ENCODE results near the gene RAI2. TPM values are rescaled to one million over a fixed set of nuclear protein-coding genes. Genes with fewer than 3 reads are reported as not detected.

Gene RAI2
- total RNA-seq, 1 donor from 2014 or later, result 7.0 TPM

- no peaks in the 10 kb centered on the region for H3K4me1 Mint-ChIP-seq (ENCODE audit: unreplicated experiment)
- no peaks in the 10 kb centered on the region for H3K27me3 Mint-ChIP-seq (ENCODE audit: unreplicated experiment)
- H3K9me3 Mint-ChIP-seq (ENCODE audit: unreplicated experiment), result no peaks in the 10 kb centered on the region
- no peak for DNase-seq (ENCODE audit: low spot score)
- H3K27ac Mint-ChIP-seq (ENCODE audit: unreplicated experiment), result no peak overlapping the region
- no peak overlapping the region for H3K4me3 Mint-ChIP-seq (ENCODE audit: unreplicated experiment)
- TF ChIP-seq CTCF (IDR thresholded peaks at IDR 0.05; ENCODE audit: unreplicated experiment), result no peak
- no peaks in the 10 kb centered on the region for H3K36me3 Mint-ChIP-seq (ENCODE audit: low read depth, unreplicated experiment)
Observed at GRCh38 chrX:17768997-17769396, 92.1 kb downstream of the RAI2 start.

- Mint-ChIP-seq H3K27ac (ENCODE audit: unreplicated experiment) (no peak overlapping the region), H3K27me3 (ENCODE audit: unreplicated experiment) (no peaks in the 10 kb centered on the region), H3K4me1 (ENCODE audit: unreplicated experiment) (no peaks in the 10 kb centered on the region), H3K9me3 (ENCODE audit: unreplicated experiment) (no peaks in the 10 kb centered on the region), H3K4me3 (ENCODE audit: unreplicated experiment) (no peak overlapping the region), H3K36me3 (ENCODE audit: low read depth, unreplicated experiment) (no peaks in the 10 kb centered on the region)
- DNase-seq (ENCODE audit: low spot score), result no peak
- no peak for TF ChIP-seq CTCF (IDR thresholded peaks at IDR 0.05; ENCODE audit: unreplicated experiment)
Observed at GRCh38 chrX:17767734-17768133, 93.4 kb downstream of the RAI2 start.

- Mint-ChIP-seq H3K27ac (ENCODE audit: unreplicated experiment) (no peak overlapping the region), H3K27me3 (ENCODE audit: unreplicated experiment) (no peaks in the 10 kb centered on the region), H3K4me3 (ENCODE audit: unreplicated experiment) (no peak overlapping the region), H3K36me3 (ENCODE audit: low read depth, unreplicated experiment) (no peaks in the 10 kb centered on the region), H3K9me3 (ENCODE audit: unreplicated experiment) (no peaks in the 10 kb centered on the region), H3K4me1 (ENCODE audit: unreplicated experiment) (no peaks in the 10 kb centered on the region)
- TF ChIP-seq CTCF (IDR thresholded peaks at IDR 0.05; ENCODE audit: unreplicated experiment), result no peak
- no peak for DNase-seq (ENCODE audit: low spot score)
Observed at GRCh38 chrX:17759990-17760389, 101.1 kb downstream of the RAI2 start.

GRCh38 chrX:17758382-17758781 is 102.7 kb downstream of the RAI2 start:
- no peak for DNase-seq (ENCODE audit: low spot score)
- Mint-ChIP-seq H3K4me3 (ENCODE audit: unreplicated experiment) (no peak overlapping the region), H3K27me3 (ENCODE audit: unreplicated experiment) (no peaks in the 10 kb centered on the region), H3K4me1 (ENCODE audit: unreplicated experiment) (no peaks in the 10 kb centered on the region), H3K27ac (ENCODE audit: unreplicated experiment) (no peak overlapping the region), H3K9me3 (ENCODE audit: unreplicated experiment) (no peaks in the 10 kb centered on the region), H3K36me3 (ENCODE audit: low read depth, unreplicated experiment) (no peaks in the 10 kb centered on the region)
- TF ChIP-seq CTCF (IDR thresholded peaks at IDR 0.05; ENCODE audit: unreplicated experiment), result no peak

GRCh38 chrX:17750436-17750835 is 110.7 kb downstream of the RAI2 start:
- no peak for TF ChIP-seq CTCF (IDR thresholded peaks at IDR 0.05; ENCODE audit: unreplicated experiment)
- Mint-ChIP-seq H3K9me3 (ENCODE audit: unreplicated experiment) (no peaks in the 10 kb centered on the region), H3K27ac (ENCODE audit: unreplicated experiment) (no peak overlapping the region), H3K27me3 (ENCODE audit: unreplicated experiment) (no peaks in the 10 kb centered on the region), H3K4me3 (ENCODE audit: unreplicated experiment) (no peak overlapping the region), H3K36me3 (ENCODE audit: low read depth, unreplicated experiment) (peaks cover 12% of the 10 kb centered on the region), H3K4me1 (ENCODE audit: unreplicated experiment) (peaks cover 8% of the 10 kb centered on the region)
- no peak for DNase-seq (ENCODE audit: low spot score)

Other genes with a start within 250 kb of the RAI2 start
- 29.7 TPM for gene SCML1, start 123.8 kb downstream of the RAI2 start, total RNA-seq (ENCODE audit: unreplicated experiment)